HepG2 (cell line): ENCODE results near the gene IL17RA. TPM values are rescaled to one million over a fixed set of nuclear protein-coding genes. Genes with fewer than 3 reads are reported as not detected.

Source experiments
- CHD2 ChIP-seq: IDR thresholded peaks from 2 replicates; pipeline ENCODE4 v1.6.1; 2011; ENCODE audit warnings: low read depth, low read length, improper control_type of control experiment
- FOXK1 ChIP-seq: sonication (generic); formaldehyde crosslinking; IDR thresholded peaks from 2 replicates; pipeline ENCODE4 v1.4.0; 2020; ENCODE audit warnings: low read depth, missing genetic modification reagents, borderline replicate concordance
- HDAC2 ChIP-seq: sonication (generic); formaldehyde crosslinking; IDR thresholded peaks from 2 replicates; pipeline ENCODE4 v1.4.0; 2020; ENCODE audit warnings: missing genetic modification reagents
- NCOR1 ChIP-seq: fragments of 200-600 bp; sonication (generic); IDR thresholded peaks from 2 replicates; pipeline ENCODE4 v1.7.0; 2017; ENCODE audit warnings: antibody characterized with exemption, low read length, borderline replicate concordance
- SAFB2 ChIP-seq: sonication (generic); formaldehyde crosslinking; IDR thresholded peaks from 2 replicates; pipeline ENCODE4 v1.5.1; 2020; ENCODE audit warnings: missing genetic modification reagents, low read depth, mild to moderate bottlenecking, borderline replicate concordance
- SALL1 ChIP-seq: sonication (generic); formaldehyde crosslinking; IDR thresholded peaks from 2 replicates; pipeline ENCODE4 v1.8.0; 2022; ENCODE audit warnings: mild to moderate bottlenecking, missing genetic modification reagents
- SETDB1 ChIP-seq: sonication (generic); formaldehyde crosslinking; IDR thresholded peaks from 2 replicates; pipeline ENCODE4 v1.5.1; 2020; ENCODE audit warnings: missing genetic modification reagents, mild to moderate bottlenecking, borderline replicate concordance
- SMAD1 ChIP-seq: sonication (generic); formaldehyde crosslinking; IDR thresholded peaks from 2 replicates; pipeline ENCODE4 v1.4.0; 2020; ENCODE audit warnings: missing genetic modification reagents, low read depth, mild to moderate bottlenecking, borderline replicate concordance
- TOE1 ChIP-seq: sonication (generic); formaldehyde crosslinking; IDR thresholded peaks from 2 replicates; pipeline ENCODE4 v1.4.0; 2020; ENCODE audit warnings: mild to moderate bottlenecking, missing genetic modification reagents
- XRCC5 ChIP-seq: fragments of 200-400 bp; formaldehyde crosslinking; optimal IDR thresholded peaks from 2 replicates; pipeline ENCODE3; 2017; ENCODE audit warnings: mild to moderate bottlenecking, low read length
- ZNF180 ChIP-seq: sonication (generic); formaldehyde crosslinking; IDR thresholded peaks from 2 replicates; pipeline ENCODE4 v1.4.0; 2020; ENCODE audit warnings: low read depth, missing genetic modification reagents, borderline replicate concordance
- ZNF331 ChIP-seq: sonication (generic); formaldehyde crosslinking; IDR thresholded peaks from 2 replicates; pipeline ENCODE4 v1.4.0; 2020; ENCODE audit warnings: missing genetic modification reagents
- ZNF614 ChIP-seq: IDR thresholded peaks from 2 replicates; pipeline ENCODE4 v1.6.1; 2018; ENCODE audit warnings: missing biosample characterization, missing genetic modification reagents, inconsistent platforms, borderline replicate concordance
- ZNF816 ChIP-seq: sonication (generic); formaldehyde crosslinking; IDR thresholded peaks from 2 replicates; pipeline ENCODE4 v1.8.0; 2022; ENCODE audit warnings: missing genetic modification reagents, mild to moderate bottlenecking, borderline replicate concordance
- polyA plus RNA-seq, 8 experiments: library from polyadenylated mRNA; depleted of rRNA in 3 of 8; stranded (reverse) in 7 of 8; unstranded in 1 of 8; fragments of >200 nt; fragmentation: Illumina TruSeq in 4 of 8; extraction: Trizol in 4 of 8; gene quantifications; 2 replicates each; pipeline versions ENCODE4 v1.2.1 to v1.2.3, GENCODE V29; 2011 to 2016; ENCODE audit warnings: low read depth in 4 of 8, missing spikeins in 1 of 8, mixed read lengths in 1 of 8; ENCODE audit not compliant: insufficient read depth in 1 of 8
- total RNA-seq, 5 experiments: library from RNA; depleted of rRNA; stranded (reverse); fragments of >200 nt; fragmentation: Illumina TruSeq; extraction: Trizol; gene quantifications; 2 replicates each; pipeline ENCODE4 v1.2.3, GENCODE V29; 2016; ENCODE audit warnings: low read depth in 1 of 5
- TF ChIP-seq, protein P1 (sequence below): sonication (generic); formaldehyde crosslinking; IDR thresholded peaks from 2 replicates; pipeline ENCODE4 v1.5.0; 2020; ENCODE audit warnings: mild to moderate bottlenecking, missing genetic modification reagents, moderate library complexity
- TF ChIP-seq, protein P2 (sequence below): IDR thresholded peaks from 2 replicates; pipeline ENCODE4 v1.6.1; 2016; ENCODE audit warnings: missing compliant biosample characterization, missing genetic modification reagents, borderline replicate concordance
- TF ChIP-seq, protein P3 (sequence below): sonication (generic); formaldehyde crosslinking; IDR thresholded peaks from 2 replicates; pipeline ENCODE4 v1.5.0; 2020; ENCODE audit warnings: mild to moderate bottlenecking, missing genetic modification reagents
- TF ChIP-seq, protein P4 (sequence below): sonication (generic); formaldehyde crosslinking; IDR thresholded peaks from 2 replicates; pipeline ENCODE4 v1.5.0; 2020; ENCODE audit warnings: missing genetic modification reagents
- TF ChIP-seq, protein P5 (sequence below): sonication (generic); formaldehyde crosslinking; IDR thresholded peaks from 2 replicates; pipeline ENCODE4 v1.5.0; 2020; ENCODE audit warnings: missing genetic modification reagents
- TF ChIP-seq, protein P6 (sequence below): sonication (generic); formaldehyde crosslinking; IDR thresholded peaks from 2 replicates; pipeline ENCODE4 v1.4.0; 2020; ENCODE audit warnings: missing genetic modification reagents

IL17RA gene
- total and polyA plus RNA-seq, 2 of the 13 experiments (the other 11 are each of a cell fraction or from before 2014, with no cell fraction given): 2.5 to 8.2 TPM

DNA sequence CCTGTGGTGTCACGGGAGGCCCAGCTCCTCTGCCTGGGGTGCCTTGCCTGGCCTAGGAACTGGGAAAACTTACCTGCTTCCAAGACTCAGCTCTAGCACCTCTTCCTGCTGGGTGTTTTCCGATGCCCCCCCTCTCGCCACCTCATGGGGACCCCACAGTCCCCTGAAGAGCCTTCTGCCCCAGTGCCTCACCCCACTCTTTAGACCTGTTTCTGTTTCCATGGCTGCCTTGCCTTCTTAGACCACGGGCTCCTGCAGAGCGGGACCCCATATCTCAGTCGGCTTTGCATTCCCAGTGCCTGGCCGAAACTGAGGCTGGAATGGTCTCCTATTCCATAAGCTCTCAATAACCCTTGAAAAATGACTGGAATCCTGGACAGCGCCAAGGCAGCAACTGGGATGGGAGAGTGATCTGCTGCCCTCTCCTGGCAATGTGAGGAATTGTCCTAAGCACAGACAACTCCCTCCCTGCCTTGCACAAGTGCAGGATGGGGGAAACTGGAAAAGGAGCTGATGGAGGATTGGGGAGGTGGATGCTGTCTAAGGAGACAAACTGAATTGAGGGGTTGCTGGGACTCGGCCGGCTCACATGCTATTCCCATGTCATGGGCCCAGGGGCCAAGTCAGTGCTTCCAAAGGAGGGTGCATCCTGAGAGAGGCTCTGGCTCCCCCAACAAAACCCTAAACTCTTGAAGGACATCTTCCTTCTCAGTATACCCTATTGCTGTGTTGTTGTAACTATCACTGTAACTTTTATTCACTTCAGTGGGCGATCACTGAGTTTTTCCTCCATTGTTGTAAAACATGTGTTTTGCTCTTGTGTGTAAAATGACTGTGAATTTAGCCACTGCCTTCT, 26.6 kb upstream of the IL17RA start (continued):
- TF ChIP-seq ZNF614 (CRISPR knock-in tag) (no peak), ZNF180 (CRISPR knock-in tag) (no peak), SAFB2 (CRISPR knock-in tag) (no peak), ZNF331 (CRISPR knock-in tag) (no peak), HDAC2 (peak; percentile 19; the same call in 1 of the 2 replicates), TOE1 (no peak), NCOR1 (no peak), XRCC5 (peak; percentile 28), ZNF816 (CRISPR knock-in tag) (no peak), CHD2 (no peak), SMAD1 (CRISPR knock-in tag) (no peak), SETDB1 (CRISPR knock-in tag) (no peak), SALL1 (0 out of 2 replicates have a peak, but pooled peaks have one; percentile 13), FOXK1 (CRISPR knock-in tag) (no peak)
- TF ChIP-seq, protein P1, sequence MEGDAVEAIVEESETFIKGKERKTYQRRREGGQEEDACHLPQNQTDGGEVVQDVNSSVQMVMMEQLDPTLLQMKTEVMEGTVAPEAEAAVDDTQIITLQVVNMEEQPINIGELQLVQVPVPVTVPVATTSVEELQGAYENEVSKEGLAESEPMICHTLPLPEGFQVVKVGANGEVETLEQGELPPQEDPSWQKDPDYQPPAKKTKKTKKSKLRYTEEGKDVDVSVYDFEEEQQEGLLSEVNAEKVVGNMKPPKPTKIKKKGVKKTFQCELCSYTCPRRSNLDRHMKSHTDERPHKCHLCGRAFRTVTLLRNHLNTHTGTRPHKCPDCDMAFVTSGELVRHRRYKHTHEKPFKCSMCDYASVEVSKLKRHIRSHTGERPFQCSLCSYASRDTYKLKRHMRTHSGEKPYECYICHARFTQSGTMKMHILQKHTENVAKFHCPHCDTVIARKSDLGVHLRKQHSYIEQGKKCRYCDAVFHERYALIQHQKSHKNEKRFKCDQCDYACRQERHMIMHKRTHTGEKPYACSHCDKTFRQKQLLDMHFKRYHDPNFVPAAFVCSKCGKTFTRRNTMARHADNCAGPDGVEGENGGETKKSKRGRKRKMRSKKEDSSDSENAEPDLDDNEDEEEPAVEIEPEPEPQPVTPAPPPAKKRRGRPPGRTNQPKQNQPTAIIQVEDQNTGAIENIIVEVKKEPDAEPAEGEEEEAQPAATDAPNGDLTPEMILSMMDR (CRISPR knock-in tag): peak; percentile 92
- TF ChIP-seq, protein P2, sequence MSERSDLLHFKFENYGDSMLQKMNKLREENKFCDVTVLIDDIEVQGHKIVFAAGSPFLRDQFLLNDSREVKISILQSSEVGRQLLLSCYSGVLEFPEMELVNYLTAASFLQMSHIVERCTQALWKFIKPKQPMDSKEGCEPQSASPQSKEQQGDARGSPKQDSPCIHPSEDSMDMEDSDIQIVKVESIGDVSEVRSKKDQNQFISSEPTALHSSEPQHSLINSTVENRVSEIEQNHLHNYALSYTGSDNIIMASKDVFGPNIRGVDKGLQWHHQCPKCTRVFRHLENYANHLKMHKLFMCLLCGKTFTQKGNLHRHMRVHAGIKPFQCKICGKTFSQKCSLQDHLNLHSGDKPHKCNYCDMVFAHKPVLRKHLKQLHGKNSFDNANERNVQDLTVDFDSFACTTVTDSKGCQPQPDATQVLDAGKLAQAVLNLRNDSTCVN (CRISPR knock-in tag): no peak
- TF ChIP-seq, protein P3, sequence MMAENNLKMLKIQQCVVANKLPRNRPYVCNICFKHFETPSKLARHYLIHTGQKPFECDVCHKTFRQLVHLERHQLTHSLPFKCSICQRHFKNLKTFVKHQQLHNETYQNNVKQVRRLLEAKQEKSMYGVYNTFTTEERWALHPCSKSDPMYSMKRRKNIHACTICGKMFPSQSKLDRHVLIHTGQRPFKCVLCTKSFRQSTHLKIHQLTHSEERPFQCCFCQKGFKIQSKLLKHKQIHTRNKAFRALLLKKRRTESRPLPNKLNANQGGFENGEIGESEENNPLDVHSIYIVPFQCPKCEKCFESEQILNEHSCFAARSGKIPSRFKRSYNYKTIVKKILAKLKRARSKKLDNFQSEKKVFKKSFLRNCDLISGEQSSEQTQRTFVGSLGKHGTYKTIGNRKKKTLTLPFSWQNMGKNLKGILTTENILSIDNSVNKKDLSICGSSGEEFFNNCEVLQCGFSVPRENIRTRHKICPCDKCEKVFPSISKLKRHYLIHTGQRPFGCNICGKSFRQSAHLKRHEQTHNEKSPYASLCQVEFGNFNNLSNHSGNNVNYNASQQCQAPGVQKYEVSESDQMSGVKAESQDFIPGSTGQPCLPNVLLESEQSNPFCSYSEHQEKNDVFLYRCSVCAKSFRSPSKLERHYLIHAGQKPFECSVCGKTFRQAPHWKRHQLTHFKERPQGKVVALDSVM: no peak
- TF ChIP-seq, protein P4, sequence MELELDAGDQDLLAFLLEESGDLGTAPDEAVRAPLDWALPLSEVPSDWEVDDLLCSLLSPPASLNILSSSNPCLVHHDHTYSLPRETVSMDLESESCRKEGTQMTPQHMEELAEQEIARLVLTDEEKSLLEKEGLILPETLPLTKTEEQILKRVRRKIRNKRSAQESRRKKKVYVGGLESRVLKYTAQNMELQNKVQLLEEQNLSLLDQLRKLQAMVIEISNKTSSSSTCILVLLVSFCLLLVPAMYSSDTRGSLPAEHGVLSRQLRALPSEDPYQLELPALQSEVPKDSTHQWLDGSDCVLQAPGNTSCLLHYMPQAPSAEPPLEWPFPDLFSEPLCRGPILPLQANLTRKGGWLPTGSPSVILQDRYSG (CRISPR knock-in tag): no peak
- TF ChIP-seq, protein P5, sequence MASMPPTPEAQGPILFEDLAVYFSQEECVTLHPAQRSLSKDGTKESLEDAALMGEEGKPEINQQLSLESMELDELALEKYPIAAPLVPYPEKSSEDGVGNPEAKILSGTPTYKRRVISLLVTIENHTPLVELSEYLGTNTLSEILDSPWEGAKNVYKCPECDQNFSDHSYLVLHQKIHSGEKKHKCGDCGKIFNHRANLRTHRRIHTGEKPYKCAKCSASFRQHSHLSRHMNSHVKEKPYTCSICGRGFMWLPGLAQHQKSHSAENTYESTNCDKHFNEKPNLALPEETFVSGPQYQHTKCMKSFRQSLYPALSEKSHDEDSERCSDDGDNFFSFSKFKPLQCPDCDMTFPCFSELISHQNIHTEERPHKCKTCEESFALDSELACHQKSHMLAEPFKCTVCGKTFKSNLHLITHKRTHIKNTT: no peak
- TF ChIP-seq, protein P6, sequence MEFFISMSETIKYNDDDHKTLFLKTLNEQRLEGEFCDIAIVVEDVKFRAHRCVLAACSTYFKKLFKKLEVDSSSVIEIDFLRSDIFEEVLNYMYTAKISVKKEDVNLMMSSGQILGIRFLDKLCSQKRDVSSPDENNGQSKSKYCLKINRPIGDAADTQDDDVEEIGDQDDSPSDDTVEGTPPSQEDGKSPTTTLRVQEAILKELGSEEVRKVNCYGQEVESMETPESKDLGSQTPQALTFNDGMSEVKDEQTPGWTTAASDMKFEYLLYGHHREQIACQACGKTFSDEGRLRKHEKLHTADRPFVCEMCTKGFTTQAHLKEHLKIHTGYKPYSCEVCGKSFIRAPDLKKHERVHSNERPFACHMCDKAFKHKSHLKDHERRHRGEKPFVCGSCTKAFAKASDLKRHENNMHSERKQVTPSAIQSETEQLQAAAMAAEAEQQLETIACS (CRISPR knock-in tag): no peak
